Stimulated activated CD4-positive, alpha-beta T cell treated with anti-CD3 and anti-CD28 coated beads, TNF-alpha, amount 100 ng/mL, for 24 hours (primary cell): Measurements from ENCODE around the gene ANKRD17.

Source experiments
- DNase-seq, 3 experiments: peaks; one replicate each; pipeline ENCODE4 v3.0.0-alpha.2; 2020; ENCODE audit warnings: low read depth in 3 of 3

Gene ANKRD17

DNA sequence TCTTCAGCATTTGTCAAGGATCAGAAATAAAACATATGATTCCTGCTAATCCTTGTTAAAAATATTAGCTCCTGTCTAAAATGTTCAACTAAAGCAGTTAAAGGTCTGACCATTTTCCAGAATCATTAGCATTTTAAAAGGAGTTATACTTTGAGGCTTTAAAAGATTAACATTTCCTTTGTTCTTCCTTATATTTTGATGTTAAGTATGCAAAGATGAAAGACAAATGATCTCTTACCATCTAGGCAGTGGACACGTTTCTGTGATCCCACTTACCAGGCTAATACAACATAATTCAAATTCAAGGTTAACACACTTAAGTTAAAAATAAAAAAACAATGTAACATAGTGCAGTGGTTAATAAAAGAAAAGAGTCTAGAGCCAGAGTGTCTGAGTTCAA lies 127.3 kb downstream of the ANKRD17 start:
- no peak for DNase-seq

DNA sequence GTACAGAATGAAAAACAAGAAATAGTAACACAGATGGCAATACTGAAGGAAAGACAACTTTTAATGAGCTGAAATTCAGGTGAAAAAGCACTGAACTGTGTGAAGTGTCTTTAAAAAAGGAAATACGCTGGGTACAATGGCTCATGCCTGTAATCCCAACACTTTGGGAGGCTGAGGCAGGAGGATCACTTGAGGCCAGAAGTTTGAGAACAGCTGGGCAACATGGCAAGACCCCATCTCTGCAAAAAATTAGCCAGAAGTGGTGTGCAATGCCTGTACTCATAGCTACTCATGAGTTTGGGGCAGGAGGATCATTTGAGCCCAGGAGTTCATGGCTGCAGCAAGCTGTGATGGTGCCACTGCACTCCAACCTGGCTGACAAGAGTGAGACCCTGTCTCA lies 129.3 kb downstream of the ANKRD17 start:
- no peak for DNase-seq

DNA sequence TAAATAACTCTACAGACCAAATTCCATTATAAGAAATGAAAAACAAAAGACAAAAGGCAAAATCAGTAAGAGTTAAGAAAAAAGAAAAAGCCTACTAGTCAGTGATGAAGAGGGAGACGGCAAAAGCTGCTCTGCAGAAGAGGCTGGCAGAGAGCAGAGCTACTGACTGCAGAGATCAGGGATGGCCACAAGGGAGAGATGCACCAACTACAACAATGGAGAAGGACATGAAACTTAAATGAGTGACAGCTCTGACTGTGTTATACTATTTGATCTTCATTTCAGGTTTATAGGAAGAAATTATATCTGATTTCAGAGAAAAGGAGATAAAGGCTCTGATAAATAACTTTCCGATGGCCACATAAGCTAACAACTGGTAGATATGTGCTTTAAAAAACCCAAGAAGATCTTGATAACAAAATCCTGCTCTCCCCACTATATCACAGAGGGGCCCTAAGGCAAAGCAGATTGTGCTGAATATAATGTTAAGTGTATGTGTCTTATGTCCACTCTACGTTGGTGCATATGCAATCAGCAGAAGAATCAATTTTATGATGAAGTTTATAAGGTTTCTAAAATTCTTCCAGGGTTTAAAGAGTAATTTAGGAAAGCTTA lies 130.7 kb downstream of the ANKRD17 start:
- DNase-seq = no peak

DNA sequence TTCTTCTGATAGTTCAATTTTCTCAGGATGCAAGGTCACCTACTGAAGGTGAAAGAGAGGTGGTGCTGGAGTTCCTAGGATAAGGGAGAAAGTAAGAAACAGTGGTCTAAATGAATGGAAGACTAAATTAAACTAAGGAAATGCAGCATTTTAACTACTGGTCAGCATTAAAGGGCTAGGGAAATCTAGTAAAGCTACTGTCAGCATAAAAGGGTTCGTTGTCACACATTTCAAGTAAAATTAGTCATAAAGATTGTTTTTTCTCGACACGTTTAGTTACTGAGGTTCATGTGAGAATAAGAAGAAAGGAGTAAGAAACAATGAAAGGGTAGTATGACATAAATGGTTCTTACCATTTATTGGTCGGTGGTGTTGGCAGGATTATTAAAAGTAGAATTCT lies 149.1 kb downstream of the ANKRD17 start:
- no peak for DNase-seq

DNA sequence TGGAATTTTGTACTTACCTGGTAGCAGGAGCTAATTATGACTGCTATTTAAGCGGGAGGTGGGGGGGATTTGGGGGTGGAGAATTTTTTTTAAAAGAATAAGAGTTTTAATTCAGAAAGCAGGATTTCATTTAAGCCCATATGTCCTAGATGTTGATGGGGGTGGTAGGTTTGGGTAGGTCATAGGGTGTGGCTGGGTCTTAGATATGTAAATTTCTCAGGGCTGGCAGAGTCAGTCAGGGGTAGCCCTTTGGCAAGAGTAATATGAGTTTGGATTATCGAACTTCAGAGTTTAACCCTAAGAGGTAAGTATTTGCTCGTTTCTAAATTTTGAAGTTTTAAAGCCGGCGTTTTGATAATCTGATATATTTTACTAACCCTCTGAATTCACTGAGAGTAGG lies 153.9 kb downstream of the ANKRD17 start:
- DNase-seq = no peak

DNA sequence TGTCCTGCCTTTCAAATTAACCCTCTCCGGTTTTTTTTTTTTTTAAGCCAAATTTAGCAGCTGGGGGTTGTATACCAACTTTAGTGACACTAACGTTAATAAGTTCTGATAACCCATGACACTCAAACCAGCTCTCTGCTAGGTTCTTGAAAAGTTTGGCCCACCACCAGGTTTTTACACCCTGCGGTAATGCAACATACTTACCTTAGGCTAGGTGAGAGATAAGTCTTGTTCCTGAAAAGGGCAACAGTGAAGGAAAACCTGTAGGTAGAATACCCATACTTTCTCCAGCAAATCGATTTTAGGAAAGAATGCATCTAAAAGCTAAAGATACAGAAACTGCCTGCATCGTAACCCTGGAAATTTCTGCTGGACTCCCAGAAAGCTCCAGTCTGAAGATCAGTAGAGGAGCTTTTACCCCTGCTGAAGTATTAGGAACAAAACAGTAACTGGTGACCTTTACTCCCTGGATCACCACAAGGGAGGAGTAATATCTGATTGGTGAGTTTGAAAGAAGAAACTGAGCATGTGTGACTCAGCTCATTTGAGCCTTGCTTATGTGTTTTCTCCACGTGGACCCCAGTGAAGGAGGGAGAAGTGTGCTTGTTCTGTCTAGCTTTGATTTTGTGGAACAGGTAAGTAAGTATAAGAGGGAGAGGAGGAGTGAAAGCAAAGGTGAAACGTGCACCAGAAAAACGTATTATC lies 154.6 kb downstream of the ANKRD17 start:
- DNase-seq = no peak

DNA sequence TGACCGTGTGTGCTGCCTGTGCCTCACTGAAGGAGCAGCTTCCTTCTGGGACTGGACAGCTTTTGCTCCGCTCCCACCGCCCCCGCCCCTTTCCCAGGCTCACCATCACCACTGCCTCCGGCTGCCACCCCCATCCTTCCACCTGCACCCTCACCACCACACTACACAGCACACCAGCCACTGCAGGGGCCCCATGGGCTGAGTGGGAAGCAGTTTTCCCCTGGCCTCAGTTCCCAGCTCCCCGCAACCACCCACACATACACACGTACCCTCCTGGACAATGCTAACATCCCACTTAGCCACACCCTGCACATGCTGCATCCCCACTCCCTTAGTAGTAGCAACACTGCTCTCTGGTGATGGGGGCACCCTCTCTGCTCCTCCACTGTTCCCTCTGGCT lies 159.5 kb downstream of the ANKRD17 start:
- DNase-seq = no peak

DNA sequence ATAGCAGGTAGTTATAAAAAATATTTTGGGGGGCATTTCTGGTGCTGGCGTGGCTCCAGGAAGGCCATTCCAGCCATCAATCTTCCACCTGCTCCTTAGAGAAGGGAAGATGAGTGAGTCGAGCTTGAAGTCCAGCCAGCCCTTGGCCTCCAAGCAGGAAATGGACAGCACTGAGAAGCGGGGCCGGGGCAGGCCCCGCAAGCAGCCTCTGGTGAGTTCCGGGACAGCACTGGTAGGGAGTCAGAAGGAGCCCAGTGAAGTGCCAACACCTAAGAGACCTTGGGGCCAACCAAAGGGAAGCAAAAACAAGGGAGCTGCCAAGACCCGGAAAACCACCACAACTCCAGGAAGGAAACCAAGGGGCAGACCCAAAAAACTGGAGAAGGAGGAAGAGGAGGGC lies 159.9 kb downstream of the ANKRD17 start:
- DNase-seq = no peak

DNA sequence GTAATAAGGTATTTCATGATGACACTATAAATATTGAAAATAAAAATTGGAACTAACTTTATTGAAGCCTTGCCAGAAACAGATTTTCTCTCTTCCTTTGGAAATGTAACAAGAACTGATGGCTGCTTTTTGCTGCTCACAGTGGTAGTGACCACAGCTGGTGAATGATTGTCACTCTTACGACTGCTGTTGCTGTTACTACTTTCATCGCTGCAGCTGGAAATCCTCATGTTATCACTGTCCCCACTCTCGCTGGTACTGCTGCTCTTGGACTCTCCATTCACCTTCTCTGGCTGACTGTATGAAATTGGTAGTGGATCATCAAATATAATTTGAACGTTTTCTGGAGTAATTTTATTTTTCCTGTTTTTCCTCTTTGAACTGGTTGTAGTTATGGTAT lies 160.6 kb downstream of the ANKRD17 start:
- DNase-seq = no peak

DNA sequence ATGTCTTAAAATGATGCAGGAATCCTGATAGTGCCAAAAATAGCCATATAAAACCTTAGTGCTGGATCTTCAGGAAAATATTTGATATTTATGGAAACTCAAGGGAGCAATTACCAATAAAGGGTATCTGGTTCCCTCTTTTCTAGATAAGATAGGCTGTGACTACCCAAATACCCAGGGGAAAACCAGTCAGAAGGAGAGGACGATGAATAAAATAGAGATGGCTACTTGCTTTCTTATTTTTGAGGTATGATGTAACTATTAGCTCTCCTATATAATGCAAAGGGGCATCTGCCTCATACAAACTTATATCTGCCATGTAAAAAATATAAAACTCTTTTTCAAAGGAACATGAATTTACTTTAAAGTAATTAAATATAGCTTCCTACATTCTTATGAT lies 165.7 kb downstream of the ANKRD17 start:
- DNase-seq = no peak

DNA sequence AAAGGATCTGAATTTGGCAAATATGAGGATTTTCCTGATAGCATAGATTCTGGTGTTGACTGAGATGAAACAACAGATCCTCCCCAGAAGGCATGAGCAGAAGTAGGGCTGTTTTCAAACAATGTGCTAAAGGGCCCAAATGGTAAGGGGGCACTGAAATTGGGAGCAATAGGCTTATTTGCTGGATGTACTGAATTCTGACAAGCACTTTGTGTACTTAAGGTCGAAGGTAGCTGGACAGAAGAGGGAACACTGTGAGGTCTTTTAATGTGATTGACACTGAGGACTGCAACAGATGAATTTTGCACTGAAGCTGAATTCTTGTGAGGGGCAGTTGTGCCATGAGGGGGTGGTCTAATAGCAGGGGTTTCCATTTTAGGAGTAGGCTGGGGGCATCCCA lies 167.9 kb downstream of the ANKRD17 start:
- no peak for DNase-seq

DNA sequence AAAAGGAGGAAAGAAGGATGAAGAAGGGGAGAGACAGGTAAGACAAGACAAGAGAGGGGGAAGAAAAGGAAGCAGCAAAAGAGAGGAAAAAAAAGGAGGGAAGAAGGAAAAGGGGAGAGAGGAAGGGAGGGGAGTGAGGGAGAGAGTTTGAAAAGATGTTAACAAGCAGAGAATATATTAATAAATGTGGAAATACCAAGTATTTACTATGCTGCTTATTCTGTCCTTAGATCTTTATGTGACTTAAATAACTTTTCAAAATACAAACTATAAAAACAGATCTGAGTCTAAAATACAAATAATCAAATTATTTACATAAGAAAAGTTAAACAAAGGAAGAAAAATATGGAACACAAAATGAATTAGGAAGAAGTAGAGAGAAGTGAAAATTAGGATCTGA lies 170.7 kb downstream of the ANKRD17 start:
- no peak for DNase-seq

DNA sequence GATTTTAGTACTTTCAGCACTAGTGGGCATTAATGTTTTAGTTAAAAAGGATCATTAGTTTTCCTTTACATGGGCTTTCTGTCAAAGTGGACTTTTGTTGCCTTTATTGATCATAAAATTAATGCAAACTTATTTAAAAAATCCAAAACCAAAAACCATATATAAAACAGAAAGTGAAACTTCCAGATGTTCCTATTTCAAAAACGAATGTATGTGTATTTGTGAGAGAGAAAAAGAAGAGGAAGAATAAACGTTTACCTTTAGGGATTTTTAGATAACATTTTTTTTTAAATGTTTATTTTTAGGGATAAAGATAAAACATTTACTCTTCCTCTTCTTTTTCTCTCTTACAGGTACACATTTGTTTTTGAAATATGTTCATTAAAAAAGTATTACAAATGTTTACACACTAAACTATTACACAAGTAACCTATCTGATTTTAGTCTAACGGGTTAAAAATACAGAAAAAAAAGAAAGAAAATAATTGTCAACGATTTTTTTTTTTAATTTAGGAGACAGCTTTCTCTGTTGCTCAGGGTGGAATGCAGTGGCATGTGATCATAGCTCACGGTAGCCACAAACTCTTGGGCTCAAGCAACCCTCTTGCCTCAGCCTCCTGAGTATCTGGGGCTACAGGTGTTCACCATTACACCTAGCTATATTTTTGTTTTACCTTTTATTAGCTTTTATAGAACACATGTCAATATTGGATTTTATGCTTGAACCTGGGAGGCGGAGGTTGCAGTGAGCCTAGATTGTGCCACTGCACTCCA lies 172.3 kb downstream of the ANKRD17 start:
- no peak for DNase-seq

DNA sequence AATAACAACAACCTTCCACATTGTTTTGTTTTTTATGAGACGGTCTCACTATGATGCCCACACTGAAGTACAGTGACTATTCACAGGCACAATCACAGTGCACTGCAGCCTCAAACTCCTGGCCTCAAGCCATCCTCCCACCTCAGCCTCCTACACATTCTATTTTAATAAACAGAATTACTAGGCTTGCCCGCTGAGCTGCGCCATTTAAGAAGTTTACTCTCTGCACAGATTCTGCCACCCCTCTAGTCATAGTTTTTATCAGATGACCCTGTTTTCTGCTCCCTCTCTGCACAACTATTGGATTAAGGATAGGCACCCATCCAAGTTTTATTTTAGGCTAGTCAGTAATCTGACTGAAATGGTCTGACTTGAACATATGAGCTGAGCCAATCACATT lies 177.8 kb downstream of the ANKRD17 start:
- no peak for DNase-seq

DNA sequence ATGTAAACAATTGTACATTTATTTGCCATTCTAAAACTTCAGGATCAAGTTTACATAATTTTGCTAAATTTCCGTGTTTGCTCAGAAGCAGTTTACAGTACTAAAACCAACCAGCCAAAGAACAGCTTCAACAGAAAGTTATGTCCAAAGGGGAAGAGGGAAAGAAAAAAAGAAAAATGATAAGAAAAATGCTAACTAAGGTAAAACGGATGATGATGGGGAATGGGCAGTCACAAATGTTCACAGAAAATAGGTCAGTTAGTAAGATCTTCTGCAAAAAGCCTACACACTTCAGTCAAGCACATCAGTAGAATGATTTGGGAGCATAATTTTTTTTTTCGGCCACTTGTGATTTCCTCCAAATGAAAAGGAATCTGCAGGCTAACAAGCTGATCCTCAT lies 182.8 kb downstream of the ANKRD17 start:
- DNase-seq = no peak

DNA sequence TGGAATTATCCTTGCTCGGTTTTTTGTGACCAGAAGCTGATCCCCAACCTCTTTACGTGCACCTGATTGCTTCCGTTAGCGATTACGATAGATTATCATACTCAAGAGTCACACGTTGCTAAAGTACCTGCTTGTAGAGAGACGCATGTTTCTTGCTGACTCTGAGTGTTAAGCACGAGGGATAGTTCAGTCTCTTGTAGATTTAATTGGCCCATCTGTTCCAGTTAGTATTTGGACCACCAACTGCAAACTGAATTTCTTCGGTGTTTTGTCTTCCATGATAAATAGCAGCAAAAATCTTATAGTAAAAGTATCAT lies 188.6 kb downstream of the ANKRD17 start:
- no peak for DNase-seq

DNA sequence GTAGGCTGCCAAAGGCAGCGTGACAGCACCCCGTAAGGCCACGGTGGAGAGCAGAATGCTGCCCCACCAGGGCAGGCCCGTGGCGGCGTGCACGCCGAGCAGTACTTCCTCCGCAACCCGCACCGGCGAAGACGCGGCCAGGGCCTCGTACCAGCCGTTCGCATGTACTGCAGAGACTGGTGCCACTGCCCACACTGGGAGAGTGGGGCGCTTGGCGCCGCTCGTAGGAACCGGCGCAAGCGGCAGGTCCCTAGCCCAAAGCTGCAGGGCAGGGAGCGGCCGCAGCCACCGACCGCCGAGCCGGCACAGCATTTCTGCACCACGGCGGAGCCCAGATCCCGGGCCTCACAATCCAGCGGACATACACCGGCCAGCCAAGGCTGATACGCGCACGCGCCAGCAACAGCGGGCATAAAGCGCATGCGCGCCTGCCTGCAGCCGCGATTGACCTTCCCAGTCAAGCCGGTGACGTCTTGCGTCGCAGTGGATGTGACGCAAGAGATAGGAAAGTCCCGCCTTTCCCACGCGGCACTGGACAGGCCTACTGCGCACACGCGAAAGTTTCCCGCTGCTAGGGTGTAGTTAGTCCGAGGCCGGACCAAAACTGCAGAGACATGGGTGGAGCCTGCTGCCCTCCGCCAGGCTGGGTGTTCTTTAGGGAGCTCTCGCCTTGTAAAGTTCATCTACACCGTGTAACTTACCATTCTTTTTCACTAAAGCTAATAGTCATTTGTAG lies 189.1 kb downstream of the ANKRD17 start, which contains the start of gene COX18:
COX18 (minus strand) TSS at position 379 of the 736 bp plus-strand sequence; CDS start at position 312, 67 bp downstream.
- peak; percentile 92 to 94 (median 92) for DNase-seq

DNA sequence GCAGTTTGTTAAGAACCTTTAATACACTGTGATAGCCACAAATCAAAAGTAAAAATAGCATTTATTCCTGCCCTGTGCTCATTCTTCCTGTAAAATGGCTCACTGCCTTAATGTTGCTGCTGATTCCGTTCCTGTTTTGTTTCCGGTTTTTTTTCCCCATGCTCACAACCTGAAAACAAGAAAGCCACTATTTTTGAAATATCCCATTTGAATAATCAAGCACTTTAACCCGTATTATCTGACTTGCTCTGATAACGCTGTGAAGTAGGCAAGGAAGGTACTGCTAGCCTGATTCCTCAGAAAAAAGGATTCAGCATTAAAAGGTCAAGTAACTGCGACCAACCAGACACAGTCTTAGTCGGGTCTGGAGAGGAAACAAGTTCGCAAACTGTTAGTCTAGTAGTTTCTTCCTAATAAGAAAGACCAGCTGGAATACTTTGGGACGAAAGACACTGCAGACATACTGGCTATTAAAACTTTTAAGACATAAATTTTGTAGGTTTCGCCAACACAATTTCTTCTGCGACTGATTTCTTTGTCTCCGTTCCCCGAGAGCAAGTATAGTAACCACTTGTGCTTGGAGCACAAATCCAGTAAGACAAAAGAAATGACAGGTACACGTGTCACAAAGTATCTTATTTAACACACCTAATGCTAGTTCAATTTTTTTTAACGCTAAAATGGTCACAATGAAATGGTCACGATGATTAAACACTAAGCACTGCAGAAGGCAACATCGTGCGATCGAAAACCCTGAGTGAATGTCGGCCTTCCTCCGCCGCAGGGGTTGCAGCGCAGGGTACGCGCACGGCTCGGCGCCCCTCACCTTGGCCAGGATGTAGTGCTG lies 189.9 kb downstream of the ANKRD17 start:
- DNase-seq = no peak

DNA sequence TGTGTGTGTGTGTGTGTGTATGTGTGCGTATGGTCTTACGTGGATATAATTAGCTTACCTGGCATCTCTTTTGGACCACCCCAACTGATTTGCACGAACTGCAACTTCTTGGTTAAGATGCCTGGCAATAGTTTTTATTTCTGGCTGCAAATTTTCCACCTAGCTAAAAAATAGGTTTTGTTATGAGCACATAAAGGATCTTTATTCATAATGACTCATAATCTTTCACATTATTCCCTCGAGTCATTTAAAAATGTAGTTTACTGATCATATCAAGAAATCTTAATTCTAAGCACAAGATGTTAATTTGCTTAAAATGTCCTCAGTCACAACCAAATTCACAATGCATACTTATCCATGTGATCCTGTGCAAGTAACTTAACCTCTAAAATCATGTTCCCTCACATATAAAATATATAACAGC lies 190.6 kb downstream of the ANKRD17 start:
- peak in 1 of 3 experiments; percentile 27 for DNase-seq

DNA sequence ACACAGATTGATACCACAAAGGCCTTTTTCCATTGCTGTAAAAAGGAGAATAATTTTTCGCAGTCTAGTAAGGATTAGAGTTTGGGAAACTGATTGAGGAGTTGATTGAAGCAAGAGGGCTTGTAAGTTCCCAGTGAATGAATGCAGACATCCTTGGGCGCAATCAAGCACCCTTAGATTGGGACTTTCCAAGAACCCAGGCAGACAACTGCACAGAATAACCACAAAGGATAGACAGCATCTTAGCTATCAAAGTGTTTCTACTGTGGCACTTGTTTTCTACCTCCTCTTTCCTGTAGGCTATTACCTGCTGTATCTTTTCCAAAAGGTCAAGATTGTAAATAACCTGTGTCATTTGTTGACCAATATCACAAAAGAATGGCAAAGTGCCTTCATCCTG lies 191.7 kb downstream of the ANKRD17 start:
- DNase-seq = no peak

DNA sequence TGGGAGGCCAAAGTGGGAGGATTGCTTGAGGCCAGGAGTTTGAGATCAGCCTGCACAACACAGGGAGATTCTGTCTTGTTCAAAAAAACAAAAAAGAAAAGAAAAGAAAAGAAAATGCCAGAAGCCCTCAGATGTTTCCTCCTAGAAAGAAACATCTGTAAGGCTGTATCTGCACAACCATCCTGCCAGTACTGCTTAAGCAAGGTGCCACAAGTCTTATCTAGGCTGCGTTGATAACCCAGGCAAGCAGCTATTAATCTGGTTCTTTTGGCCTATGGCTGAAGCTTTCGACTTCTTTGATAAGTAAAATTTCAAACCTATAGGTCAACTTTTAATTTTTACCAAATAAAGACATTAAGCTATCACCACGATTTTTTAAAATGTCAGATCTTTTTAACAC lies 192.2 kb downstream of the ANKRD17 start:
- no peak for DNase-seq
